SK-N-SH (cell line): Measurements from ENCODE around the gene SON. TPM values are rescaled to one million over a fixed set of nuclear protein-coding genes. Genes with fewer than 3 reads are reported as not detected.

ENCODE experiments used
- CTCF ChIA-PET: fragments of 300-600, 350-600 bp; formaldehyde crosslinking; extraction: SDS; loops from one replicate; lab custom pipeline; 2021; lab: Yijun Ruan, JAX
- POLR2A ChIA-PET: fragments of 350-600 bp; sonication (Branson Sonifier 250); formaldehyde crosslinking; extraction: SDS; loops from one replicate; lab custom pipeline; 2020; ENCODE audit warnings: antibody characterized with exemption, inconsistent platforms; lab: Yijun Ruan, JAX
- DNase-seq: peaks from one replicate; pipeline ENCODE4 v3.0.0; 2012
- H2AFZ ChIP-seq: fragments of 200-600 bp; sonication (generic); 2 replicates; pipeline ENCODE4 v1.8.1; 2016; ENCODE audit warnings: antibody characterized with exemption, mild to moderate bottlenecking, low read depth
- H3F3A ChIP-seq: fragments of 200-600 bp; sonication (generic); replicated peaks from 2 replicates; pipeline ENCODE3; 2016; ENCODE audit warnings: antibody characterized with exemption, mild to moderate bottlenecking; ENCODE audit not compliant: insufficient read depth
- H3K27ac ChIP-seq, 2 experiments: fragments of 200-500 bp in 1 of 2; fragments of 200-600 bp in 1 of 2; sonication (Bioruptor generic) in 1 of 2; sonication (generic), shearing (Covaris generic) in 1 of 2; 2 replicates each; pipeline versions ENCODE4 v1.5.1 to v1.6.1; 2014 to 2016; ENCODE audit warnings: low read depth in 2 of 2, inconsistent platforms in 1 of 2, low read length in 1 of 2, mild to moderate bottlenecking in 1 of 2, mixed read lengths in 1 of 2
- H3K27me3 ChIP-seq: fragments of 200-600 bp; sonication (generic), shearing (Covaris generic); 2 replicates; pipeline ENCODE4 v1.6.1; 2016; ENCODE audit warnings: mixed run types; ENCODE audit not compliant: insufficient read depth
- H3K36me3 ChIP-seq, 2 experiments: fragments of 200-500 bp in 1 of 2; fragments of 200-600 bp in 1 of 2; sonication (Bioruptor generic) in 1 of 2; sonication (generic) in 1 of 2; replicated peaks in 1 of 2; 2 replicates each; pipeline versions ENCODE3 to v1.5.1; 2014 to 2016; ENCODE audit warnings: low read length in 1 of 2, mild to moderate bottlenecking in 1 of 2; ENCODE audit not compliant: insufficient read depth in 2 of 2, control insufficient read depth in 1 of 2
- H3K4me1 ChIP-seq, 2 experiments: fragments of 200-500 bp in 1 of 2; fragments of 200-600 bp in 1 of 2; sonication (Bioruptor generic) in 1 of 2; sonication (generic), shearing (Covaris generic) in 1 of 2; 2 replicates each; pipeline versions ENCODE4 v1.5.1 to v1.6.1; 2014 to 2016; ENCODE audit warnings: low read depth in 1 of 2, low read length in 1 of 2, mixed run types in 1 of 2; ENCODE audit not compliant: insufficient read depth in 2 of 2, control insufficient read depth in 1 of 2
- H3K4me2 ChIP-seq: fragments of 200-600 bp; sonication (generic), shearing (Covaris generic); 2 replicates; pipeline ENCODE4 v1.6.1; 2017; ENCODE audit warnings: mixed run types
- H3K4me3 ChIP-seq, 2 experiments: fragments of 200-500 bp in 1 of 2; fragments of 200-600 bp in 1 of 2; sonication (Bioruptor generic) in 1 of 2; sonication (generic), shearing (Covaris generic) in 1 of 2; 2 replicates each; pipeline versions ENCODE4 v1.5.1 to v1.8.1; 2014 to 2016; ENCODE audit warnings: low read depth in 2 of 2, inconsistent platforms in 1 of 2, low read length in 1 of 2, mild to moderate bottlenecking in 1 of 2, mixed read lengths in 1 of 2, moderate library complexity in 1 of 2
- H3K79me2 ChIP-seq: fragments of 200-600 bp; sonication (generic); 2 replicates; pipeline ENCODE4 v1.8.1; 2017; ENCODE audit warnings: mild to moderate bottlenecking; ENCODE audit not compliant: insufficient read depth
- H3K9ac ChIP-seq: fragments of 200-600 bp; sonication (generic); 2 replicates; pipeline ENCODE4 v1.6.1; 2017; ENCODE audit warnings: mixed run types
- H3K9me2 ChIP-seq: fragments of 200-600 bp; sonication (generic); 2 replicates; pipeline ENCODE4 v1.6.1; 2017; ENCODE audit warnings: mixed run types
- H3K9me3 ChIP-seq: fragments of 200-600 bp; sonication (generic); 2 replicates; pipeline ENCODE4 v1.6.1; 2017; ENCODE audit warnings: mixed run types, mild to moderate bottlenecking, moderate library complexity
- H4K20me1 ChIP-seq: fragments of 200-600 bp; sonication (generic); 2 replicates; pipeline ENCODE4 v1.6.1; 2017; ENCODE audit warnings: mild to moderate bottlenecking, mixed run types; ENCODE audit not compliant: insufficient read depth
- ELF1 ChIP-seq: IDR thresholded peaks from 2 replicates; pipeline ENCODE4 v1.4.0; 2012
- EZH2phosphoT487 ChIP-seq: fragments of 200-600 bp; sonication (generic); IDR thresholded peaks from 2 replicates; pipeline ENCODE4 v1.6.1; 2017; ENCODE audit warnings: low read depth, mixed run types, mild to moderate bottlenecking, antibody characterized with exemption, moderate library complexity, borderline replicate concordance
- FOXM1 ChIP-seq: IDR thresholded peaks from 2 replicates; pipeline ENCODE4 v1.4.0; 2012; ENCODE audit warnings: low read depth, mild to moderate bottlenecking
- GABPA ChIP-seq: IDR thresholded peaks from 2 replicates; pipeline ENCODE4 v1.4.0; 2012; ENCODE audit warnings: low read depth, mild to moderate bottlenecking
- JUND ChIP-seq: IDR thresholded peaks from 2 replicates; pipeline ENCODE4 v1.4.0; 2012
- MEF2A ChIP-seq: IDR thresholded peaks from 2 replicates; pipeline ENCODE4 v1.4.0; 2012; ENCODE audit warnings: low read depth, borderline replicate concordance
- NRF1 ChIP-seq: IDR thresholded peaks from 2 replicates; pipeline ENCODE4 v1.6.1; 2012; ENCODE audit warnings: low read depth, mild to moderate bottlenecking, low read length
- RCOR1 ChIP-seq: fragments of 150-350 bp; IDR thresholded peaks from 2 replicates; pipeline ENCODE4 v1.6.1; 2017; ENCODE audit warnings: antibody characterized with exemption, low read length
- SIN3A ChIP-seq: IDR thresholded peaks from 2 replicates; pipeline ENCODE4 v1.6.1; 2012; ENCODE audit warnings: low read depth, mild to moderate bottlenecking, low read length, moderate library complexity, borderline replicate concordance
- WGBS: methylation state at CpG from one replicate; pipeline ENCODE4 v1.1.6; 2017; ENCODE audit warnings: low lambda C conversion rate; 5-methylcytosine and 5-hydroxymethylcytosine counted together
- polyA plus RNA-seq, 3 experiments: library from polyadenylated mRNA; depleted of rRNA; stranded (reverse); fragments of >200 nt; gene quantifications; 2 replicates each; pipeline ENCODE4 v1.2.3, GENCODE V29; 2012
- TF ChIP-seq, protein P1 (sequence below): fragments of 150-350 bp; IDR thresholded peaks from 2 replicates; pipeline ENCODE4 v1.6.1; 2017; ENCODE audit warnings: antibody characterized with exemption, low read length, low read depth, borderline replicate concordance
- TF ChIP-seq, protein P2 (sequence below): IDR thresholded peaks from 2 replicates; pipeline ENCODE4 v1.6.1; 2012; ENCODE audit warnings: mild to moderate bottlenecking, low read depth, low read length, moderate library complexity
- TF ChIP-seq, protein P3 (sequence below): fragments of 200-600 bp; sonication (generic); IDR thresholded peaks from 2 replicates; pipeline ENCODE4 v1.6.1; 2017; ENCODE audit warnings: antibody characterized with exemption, mild to moderate bottlenecking, moderate library complexity

SON gene
- polyA plus RNA-seq, 1 of the 3 experiments (the other 2 are of a cell fraction): 45.9 TPM

DNA sequence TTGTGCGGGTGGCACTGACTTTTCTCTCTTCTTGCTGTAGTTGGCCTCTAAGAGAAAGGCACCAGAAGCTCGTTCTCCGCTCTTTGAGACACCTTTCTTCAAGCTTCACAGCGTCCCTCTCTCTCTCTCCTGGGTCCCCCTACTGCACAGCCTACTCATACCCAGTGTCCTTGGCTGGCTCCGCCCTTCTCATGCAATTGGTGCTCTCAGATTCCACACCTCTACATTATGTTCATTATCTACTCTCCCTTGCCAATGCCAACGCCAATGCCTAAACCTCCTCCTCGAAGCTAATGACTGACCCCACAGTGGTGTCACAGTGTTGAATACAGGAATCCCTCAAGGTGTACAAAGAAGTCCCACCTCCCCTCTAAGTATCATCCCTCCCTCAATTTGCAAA lies 46.5 kb upstream of the SON start:
- Histone ChIP-seq H3K4me1 (no peaks in the 10 kb centered on the region), H3K4me3 (no peak overlapping the region), H3K27me3 (no peaks in the 10 kb centered on the region), H3K4me2 (no peak overlapping the region), H2AFZ (no peak overlapping the region), H4K20me1 (no peaks in the 10 kb centered on the region), H3K9ac (no peak overlapping the region), H3K27ac (no peak overlapping the region), H3K36me3 (no peaks in the 10 kb centered on the region), H3K9me3 (no peaks in the 10 kb centered on the region), H3K79me2 (no peaks in the 10 kb centered on the region), H3F3A (no peaks in the 10 kb centered on the region), H3K9me2 (no peaks in the 10 kb centered on the region)
- POLR2A ChIA-PET: no interaction called here
- no peak for DNase-seq
- TF ChIP-seq, protein P1, sequence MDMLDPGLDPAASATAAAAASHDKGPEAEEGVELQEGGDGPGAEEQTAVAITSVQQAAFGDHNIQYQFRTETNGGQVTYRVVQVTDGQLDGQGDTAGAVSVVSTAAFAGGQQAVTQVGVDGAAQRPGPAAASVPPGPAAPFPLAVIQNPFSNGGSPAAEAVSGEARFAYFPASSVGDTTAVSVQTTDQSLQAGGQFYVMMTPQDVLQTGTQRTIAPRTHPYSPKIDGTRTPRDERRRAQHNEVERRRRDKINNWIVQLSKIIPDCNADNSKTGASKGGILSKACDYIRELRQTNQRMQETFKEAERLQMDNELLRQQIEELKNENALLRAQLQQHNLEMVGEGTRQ: no peak
- TF ChIP-seq GABPA (no peak), FOXM1 (no peak), NRF1 (no peak)
- TF ChIP-seq, protein P2, sequence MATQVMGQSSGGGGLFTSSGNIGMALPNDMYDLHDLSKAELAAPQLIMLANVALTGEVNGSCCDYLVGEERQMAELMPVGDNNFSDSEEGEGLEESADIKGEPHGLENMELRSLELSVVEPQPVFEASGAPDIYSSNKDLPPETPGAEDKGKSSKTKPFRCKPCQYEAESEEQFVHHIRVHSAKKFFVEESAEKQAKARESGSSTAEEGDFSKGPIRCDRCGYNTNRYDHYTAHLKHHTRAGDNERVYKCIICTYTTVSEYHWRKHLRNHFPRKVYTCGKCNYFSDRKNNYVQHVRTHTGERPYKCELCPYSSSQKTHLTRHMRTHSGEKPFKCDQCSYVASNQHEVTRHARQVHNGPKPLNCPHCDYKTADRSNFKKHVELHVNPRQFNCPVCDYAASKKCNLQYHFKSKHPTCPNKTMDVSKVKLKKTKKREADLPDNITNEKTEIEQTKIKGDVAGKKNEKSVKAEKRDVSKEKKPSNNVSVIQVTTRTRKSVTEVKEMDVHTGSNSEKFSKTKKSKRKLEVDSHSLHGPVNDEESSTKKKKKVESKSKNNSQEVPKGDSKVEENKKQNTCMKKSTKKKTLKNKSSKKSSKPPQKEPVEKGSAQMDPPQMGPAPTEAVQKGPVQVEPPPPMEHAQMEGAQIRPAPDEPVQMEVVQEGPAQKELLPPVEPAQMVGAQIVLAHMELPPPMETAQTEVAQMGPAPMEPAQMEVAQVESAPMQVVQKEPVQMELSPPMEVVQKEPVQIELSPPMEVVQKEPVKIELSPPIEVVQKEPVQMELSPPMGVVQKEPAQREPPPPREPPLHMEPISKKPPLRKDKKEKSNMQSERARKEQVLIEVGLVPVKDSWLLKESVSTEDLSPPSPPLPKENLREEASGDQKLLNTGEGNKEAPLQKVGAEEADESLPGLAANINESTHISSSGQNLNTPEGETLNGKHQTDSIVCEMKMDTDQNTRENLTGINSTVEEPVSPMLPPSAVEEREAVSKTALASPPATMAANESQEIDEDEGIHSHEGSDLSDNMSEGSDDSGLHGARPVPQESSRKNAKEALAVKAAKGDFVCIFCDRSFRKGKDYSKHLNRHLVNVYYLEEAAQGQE: no peak
- TF ChIP-seq, protein P3, sequence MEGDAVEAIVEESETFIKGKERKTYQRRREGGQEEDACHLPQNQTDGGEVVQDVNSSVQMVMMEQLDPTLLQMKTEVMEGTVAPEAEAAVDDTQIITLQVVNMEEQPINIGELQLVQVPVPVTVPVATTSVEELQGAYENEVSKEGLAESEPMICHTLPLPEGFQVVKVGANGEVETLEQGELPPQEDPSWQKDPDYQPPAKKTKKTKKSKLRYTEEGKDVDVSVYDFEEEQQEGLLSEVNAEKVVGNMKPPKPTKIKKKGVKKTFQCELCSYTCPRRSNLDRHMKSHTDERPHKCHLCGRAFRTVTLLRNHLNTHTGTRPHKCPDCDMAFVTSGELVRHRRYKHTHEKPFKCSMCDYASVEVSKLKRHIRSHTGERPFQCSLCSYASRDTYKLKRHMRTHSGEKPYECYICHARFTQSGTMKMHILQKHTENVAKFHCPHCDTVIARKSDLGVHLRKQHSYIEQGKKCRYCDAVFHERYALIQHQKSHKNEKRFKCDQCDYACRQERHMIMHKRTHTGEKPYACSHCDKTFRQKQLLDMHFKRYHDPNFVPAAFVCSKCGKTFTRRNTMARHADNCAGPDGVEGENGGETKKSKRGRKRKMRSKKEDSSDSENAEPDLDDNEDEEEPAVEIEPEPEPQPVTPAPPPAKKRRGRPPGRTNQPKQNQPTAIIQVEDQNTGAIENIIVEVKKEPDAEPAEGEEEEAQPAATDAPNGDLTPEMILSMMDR: no peak
- CTCF ChIA-PET: no interaction called here
- WGBS: 52% methylated on average over 7 of the region's 7 CpGs

DNA sequence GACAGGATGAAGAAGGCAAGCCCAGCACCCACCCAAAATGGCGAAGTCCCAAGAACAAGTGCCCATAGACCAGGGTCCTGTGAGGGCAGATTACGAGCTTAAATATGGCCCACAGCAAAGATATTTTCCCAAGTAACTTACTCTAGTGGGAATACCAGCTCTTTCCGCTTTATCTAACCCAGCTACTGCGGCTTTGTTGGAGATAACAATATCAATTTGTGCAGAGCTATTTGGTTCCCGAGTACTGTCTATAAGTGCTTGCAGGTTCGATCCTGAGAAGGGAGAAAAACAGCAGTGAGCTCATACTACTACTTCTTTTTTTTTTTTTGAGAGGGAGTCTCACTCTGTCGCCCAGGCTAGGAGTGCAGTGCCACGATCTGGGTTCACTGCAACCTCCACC lies 37.0 kb upstream of the SON start:
- no peak overlapping the region for H3K27ac ChIP-seq
- no peaks in the 10 kb centered on the region for H4K20me1 ChIP-seq
- ChIA-PET CTCF (interaction anchor here (0.6 to 1.7 kb wide), 3 partner anchors 11 to 100 kb away, joined by 3 to 5 read pairs (median 3); partner anchors contain the start of gene GART), POLR2A (no interaction called here)
- H3K27me3 ChIP-seq: no peaks in the 10 kb centered on the region
- WGBS: 97% methylated on average over 8 of the region's 8 CpGs
- DNase-seq: no peak
- no peak overlapping the region for H2AFZ ChIP-seq
- H3K79me2 ChIP-seq: no peaks in the 10 kb centered on the region
- no peak overlapping the region for H3K4me2 ChIP-seq
- no peak overlapping the region for H3K9ac ChIP-seq
- H3K4me3 ChIP-seq: no peak overlapping the region
- H3K9me2 ChIP-seq: no peaks in the 10 kb centered on the region
- no peaks in the 10 kb centered on the region for H3K9me3 ChIP-seq
- H3K4me1 ChIP-seq: no peaks in the 10 kb centered on the region
- peaks cover 43 to 54% of the 10 kb centered on the region in 2 experiments for H3K36me3 ChIP-seq
- no peaks in the 10 kb centered on the region for H3F3A ChIP-seq
- TF ChIP-seq ELF1: no peak
- no peak for TF ChIP-seq FOXM1
- TF ChIP-seq, protein P2: no peak
- TF ChIP-seq RCOR1: no peak
- TF ChIP-seq EZH2phosphoT487: no peak
- TF ChIP-seq SIN3A: no peak
- TF ChIP-seq MEF2A: no peak
- no peak for TF ChIP-seq JUND
- TF ChIP-seq, protein P1: no peak
- TF ChIP-seq, protein P3: no peak
